HG03135 (cell line): ENCODE results near the gene NCKAP5.

ENCODE experiments used
- ATAC-seq: cut with Tn5 transposase; IDR thresholded peaks from one replicate; pipeline ENCODE4 v1.9.1; 2021; ENCODE audit warnings: mild to moderate bottlenecking, moderate library complexity; ENCODE audit not compliant: unreplicated experiment

NCKAP5 gene

GRCh38 chr2:132793532-132793931 lies 774.7 kb downstream of the NCKAP5 start:
- ATAC-seq: no peak

- no peak for ATAC-seq
These were observed 778.0 kb downstream of the NCKAP5 start for GRCh38 chr2:132790207-132790785.

- ATAC-seq: no peak
These were observed 779.2 kb downstream of the NCKAP5 start for GRCh38 chr2:132789066-132789465.

GRCh38 chr2:132788310-132788838 lies 779.9 kb downstream of the NCKAP5 start:
- no peak for ATAC-seq

GRCh38 chr2:132783883-132784282 lies 784.4 kb downstream of the NCKAP5 start:
- no peak for ATAC-seq

- no peak for ATAC-seq
These were observed 786.0 kb downstream of the NCKAP5 start for GRCh38 chr2:132782176-132782783.

- ATAC-seq: no peak
These were observed 787.6 kb downstream of the NCKAP5 start for GRCh38 chr2:132780651-132781050.

GRCh38 chr2:132779206-132779721 lies 789.0 kb downstream of the NCKAP5 start:
- ATAC-seq: no peak

- ATAC-seq: no peak
These were observed 792.0 kb downstream of the NCKAP5 start for GRCh38 chr2:132776287-132776686.

- ATAC-seq: no peak
These were observed 794.1 kb downstream of the NCKAP5 start for GRCh38 chr2:132774189-132774588.

- ATAC-seq: no peak
These were observed 794.9 kb downstream of the NCKAP5 start for GRCh38 chr2:132773331-132773730.

GRCh38 chr2:132772340-132772739 lies 795.9 kb downstream of the NCKAP5 start:
- no peak for ATAC-seq

- no peak for ATAC-seq
These were observed 801.7 kb downstream of the NCKAP5 start for GRCh38 chr2:132766573-132766972.

- ATAC-seq: no peak
These were observed 806.8 kb downstream of the NCKAP5 start for GRCh38 chr2:132761437-132761836.

GRCh38 chr2:132760971-132761370 lies 807.3 kb downstream of the NCKAP5 start:
- no peak for ATAC-seq

GRCh38 chr2:132760405-132760804 lies 807.9 kb downstream of the NCKAP5 start:
- no peak for ATAC-seq

GRCh38 chr2:132758995-132759394 lies 809.3 kb downstream of the NCKAP5 start:
- ATAC-seq: no peak

- no peak for ATAC-seq
These were observed 810.6 kb downstream of the NCKAP5 start for GRCh38 chr2:132757676-132758075.

- ATAC-seq: no peak
These were observed 811.2 kb downstream of the NCKAP5 start for GRCh38 chr2:132757002-132757589.

- ATAC-seq: no peak
These were observed 813.3 kb downstream of the NCKAP5 start for GRCh38 chr2:132754867-132755472.

- ATAC-seq: no peak
These were observed 813.9 kb downstream of the NCKAP5 start for GRCh38 chr2:132754392-132754791.
